ENCODE results near the gene DPH6.
"Not testable (repeated sequence)": the region's sequence is repeated elsewhere in the genome, so short reads cannot be mapped to it uniquely, and the experiment has no call there.

The DPH6 gene

DNA sequence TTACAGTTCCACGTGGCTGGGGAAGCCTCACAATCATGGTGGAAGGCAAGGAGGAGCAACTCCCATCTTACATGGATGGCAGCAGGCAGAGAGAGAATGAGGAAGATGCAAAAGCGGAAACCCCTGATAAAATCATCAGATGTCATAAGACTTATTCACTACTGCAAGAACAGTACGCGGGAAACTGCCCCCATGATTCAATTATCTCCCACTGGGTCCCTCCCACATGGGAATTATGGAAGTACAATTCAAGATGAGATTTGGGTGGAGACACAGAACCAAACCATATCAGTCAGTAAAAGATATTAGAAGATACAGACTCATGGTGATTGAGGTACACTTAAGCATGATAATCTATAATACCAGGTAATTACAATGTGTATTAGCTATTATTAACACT is 217.1 kb downstream of the DPH6 start:
- not testable (repeated sequence) for H3K27ac ChIP-seq (ENCODE audit: low read depth, low read length); H3K4me1 ChIP-seq (ENCODE audit: control insufficient read depth in 1 of 2, insufficient read depth in 2 of 2, low read length in 2 of 2); H3K36me3 ChIP-seq (ENCODE audit: control insufficient read depth in 1 of 2, insufficient read depth in 2 of 2, low read length in 2 of 2); H3K9ac ChIP-seq (ENCODE audit: low read depth in 1 of 2, low read length in 2 of 2); H3K27me3 ChIP-seq (ENCODE audit: control insufficient read depth in 1 of 2, insufficient read depth in 2 of 2, low read length in 2 of 2); H3K4me3 ChIP-seq (ENCODE audit: low read depth in 1 of 2, low read length in 2 of 2); H3K9me3 ChIP-seq (ENCODE audit: control insufficient read depth in 1 of 2, low read length in 2 of 2)

DNA sequence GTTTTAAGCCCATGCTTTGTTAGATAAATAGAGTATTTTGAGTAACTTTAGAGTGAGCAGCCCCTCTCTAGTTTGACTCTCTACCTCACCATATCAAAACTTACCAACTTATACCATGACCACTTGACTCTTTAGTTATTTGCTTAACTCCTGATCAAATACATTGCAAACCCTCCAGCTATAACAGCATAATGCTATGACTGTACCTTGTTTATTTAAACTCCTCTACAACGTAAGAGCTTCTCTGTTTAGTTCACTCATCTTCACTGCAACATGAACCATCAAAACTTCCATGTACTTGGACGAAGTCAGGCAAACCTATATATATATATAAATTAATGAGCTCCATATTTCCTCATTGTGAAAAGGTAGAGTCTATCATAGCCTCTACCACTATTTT is 218.2 kb downstream of the DPH6 start:
- Histone ChIP-seq H3K9ac (ENCODE audit: low read depth in 1 of 2, low read length in 2 of 2) (no peak overlapping the region), H3K4me3 (ENCODE audit: low read depth in 1 of 2, low read length in 2 of 2) (no peak overlapping the region), H3K36me3 (ENCODE audit: control insufficient read depth in 1 of 2, insufficient read depth in 2 of 2, low read length in 2 of 2) (no peaks in the 10 kb centered on the region), H3K27me3 (ENCODE audit: control insufficient read depth in 1 of 2, insufficient read depth in 2 of 2, low read length in 2 of 2) (no peaks in the 10 kb centered on the region), H3K9me3 (ENCODE audit: control insufficient read depth in 1 of 2, low read length in 2 of 2) (no peaks in the 10 kb centered on the region), H3K4me1 (ENCODE audit: control insufficient read depth in 1 of 2, insufficient read depth in 2 of 2, low read length in 2 of 2) (no peaks in the 10 kb centered on the region), H3K27ac (ENCODE audit: low read depth, low read length) (no peak overlapping the region)

DNA sequence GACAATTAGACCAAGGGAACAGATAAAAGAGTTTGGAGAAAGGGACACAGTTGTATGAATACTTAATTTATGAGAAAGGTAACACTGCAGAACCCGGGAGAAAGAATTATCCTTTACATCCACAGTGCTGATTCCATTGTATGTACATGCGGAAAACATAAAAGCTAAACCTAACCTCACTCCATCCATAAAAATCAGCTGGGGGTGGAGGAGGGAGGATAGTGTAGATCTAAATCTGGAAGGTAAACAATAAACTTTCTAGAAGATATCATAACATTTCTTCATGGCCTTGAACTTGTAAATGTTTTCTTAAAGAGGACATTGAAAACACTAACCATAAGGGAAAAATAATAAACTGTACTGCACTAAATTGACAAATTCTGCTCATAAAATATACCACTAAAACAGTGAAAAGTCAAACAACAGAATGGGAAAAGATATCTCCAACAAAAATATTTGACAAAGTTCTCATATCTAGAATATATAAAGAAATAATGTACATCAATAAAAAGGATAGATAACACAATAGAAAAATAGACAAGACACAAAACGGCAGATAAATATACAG is 220.5 kb downstream of the DPH6 start:
- no peaks in the 10 kb centered on the region for H3K27me3 ChIP-seq (ENCODE audit: control insufficient read depth in 1 of 2, insufficient read depth in 2 of 2, low read length in 2 of 2)

DNA sequence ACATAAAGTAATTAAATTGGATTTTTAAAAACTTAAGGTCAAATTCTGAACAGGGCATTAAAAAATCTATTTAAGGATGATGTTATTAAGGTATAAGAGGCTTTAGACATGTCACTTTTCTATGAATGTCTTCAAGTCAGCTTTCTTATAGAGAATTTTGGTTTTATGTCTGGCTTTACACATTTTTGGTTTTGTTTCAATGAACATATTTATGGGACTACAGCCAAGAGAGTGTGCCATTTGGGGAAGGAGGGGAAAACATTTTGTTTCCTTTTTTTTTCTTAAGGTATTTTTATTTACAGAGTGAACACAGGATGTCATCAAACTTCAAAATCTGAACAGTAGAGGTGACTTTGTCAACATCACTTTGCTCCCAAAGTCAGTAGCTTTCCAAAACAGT is 222.8 kb downstream of the DPH6 start:
- Histone ChIP-seq H3K4me3 (ENCODE audit: low read depth in 1 of 2, low read length in 2 of 2) (no peak overlapping the region), H3K27me3 (ENCODE audit: control insufficient read depth in 1 of 2, insufficient read depth in 2 of 2, low read length in 2 of 2) (no peaks in the 10 kb centered on the region), H3K9me3 (ENCODE audit: control insufficient read depth in 1 of 2, low read length in 2 of 2) (no peaks in the 10 kb centered on the region), H3K36me3 (ENCODE audit: control insufficient read depth in 1 of 2, insufficient read depth in 2 of 2, low read length in 2 of 2) (no peaks in the 10 kb centered on the region), H3K4me1 (ENCODE audit: control insufficient read depth in 1 of 2, insufficient read depth in 2 of 2, low read length in 2 of 2) (no peaks in the 10 kb centered on the region), H3K27ac (ENCODE audit: low read depth, low read length) (no peak overlapping the region), H3K9ac (ENCODE audit: low read depth in 1 of 2, low read length in 2 of 2) (no peak overlapping the region)

More for the DNA sequence above, 220.5 kb downstream of the DPH6 start:
- no peaks in the 10 kb centered on the region for H3K4me1 ChIP-seq (ENCODE audit: control insufficient read depth in 1 of 2, insufficient read depth in 2 of 2, low read length in 2 of 2)
- no peaks in the 10 kb centered on the region for H3K9me3 ChIP-seq (ENCODE audit: control insufficient read depth in 1 of 2, low read length in 2 of 2)
- no peak overlapping the region for H3K4me3 ChIP-seq (ENCODE audit: low read depth in 1 of 2, low read length in 2 of 2)
- no peak overlapping the region for H3K9ac ChIP-seq (ENCODE audit: low read depth in 1 of 2, low read length in 2 of 2)
- no peaks in the 10 kb centered on the region for H3K36me3 ChIP-seq (ENCODE audit: control insufficient read depth in 1 of 2, insufficient read depth in 2 of 2, low read length in 2 of 2)
- H3K27ac ChIP-seq (ENCODE audit: low read depth, low read length) = no peak overlapping the region

DNA sequence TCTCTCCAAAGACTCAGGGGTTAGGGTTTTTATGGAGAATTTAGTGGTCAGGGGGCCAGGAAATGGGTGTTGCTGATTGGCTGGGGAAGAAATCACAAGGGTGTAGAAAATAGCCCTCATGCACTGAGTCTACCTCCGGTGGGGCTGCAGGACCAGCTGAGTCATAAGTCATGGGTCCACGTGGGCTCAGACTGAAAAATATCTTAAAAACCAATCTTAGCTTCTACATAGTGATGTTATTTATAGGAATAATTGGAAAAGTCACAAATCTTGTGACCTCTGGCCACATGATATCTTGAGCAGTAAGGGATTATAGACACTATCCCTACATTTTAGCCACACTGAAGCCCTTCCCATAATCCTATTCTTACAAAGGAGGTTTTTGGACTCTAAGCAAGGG is 224.0 kb downstream of the DPH6 start:
- H3K27me3 ChIP-seq (ENCODE audit: control insufficient read depth in 1 of 2, insufficient read depth in 2 of 2, low read length in 2 of 2) = no peaks in the 10 kb centered on the region
- no peaks in the 10 kb centered on the region for H3K9me3 ChIP-seq (ENCODE audit: control insufficient read depth in 1 of 2, low read length in 2 of 2)
- no peaks in the 10 kb centered on the region for H3K4me1 ChIP-seq (ENCODE audit: control insufficient read depth in 1 of 2, insufficient read depth in 2 of 2, low read length in 2 of 2)
- H3K9ac ChIP-seq (ENCODE audit: low read depth in 1 of 2, low read length in 2 of 2) = no peak overlapping the region
- H3K27ac ChIP-seq (ENCODE audit: low read depth, low read length) = no peak overlapping the region
- H3K4me3 ChIP-seq (ENCODE audit: low read depth in 1 of 2, low read length in 2 of 2) = no peak overlapping the region
- no peaks in the 10 kb centered on the region for H3K36me3 ChIP-seq (ENCODE audit: control insufficient read depth in 1 of 2, insufficient read depth in 2 of 2, low read length in 2 of 2)

DNA sequence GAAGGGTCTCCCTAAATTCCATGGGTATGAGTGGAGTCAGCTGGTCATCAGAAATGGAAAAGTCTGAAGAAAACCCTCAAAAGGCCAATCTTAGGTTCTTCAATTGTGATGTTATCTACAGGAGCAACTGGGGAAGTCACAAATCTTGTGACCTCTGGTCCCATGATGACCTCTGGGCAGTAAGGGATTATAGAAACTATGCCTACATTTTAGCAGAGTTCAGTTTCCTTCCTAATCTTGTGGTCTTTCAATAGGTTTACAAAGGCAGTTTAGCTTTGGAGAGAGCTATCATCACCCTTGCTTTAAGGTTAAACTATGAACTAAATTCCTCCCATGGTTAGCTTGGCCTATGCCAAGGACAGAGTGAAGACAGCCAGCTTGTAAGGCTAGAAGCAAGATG is 225.1 kb downstream of the DPH6 start:
- Histone ChIP-seq H3K4me1 (ENCODE audit: control insufficient read depth in 1 of 2, insufficient read depth in 2 of 2, low read length in 2 of 2) (no peaks in the 10 kb centered on the region), H3K27me3 (ENCODE audit: control insufficient read depth in 1 of 2, insufficient read depth in 2 of 2, low read length in 2 of 2) (no peaks in the 10 kb centered on the region), H3K9ac (ENCODE audit: low read depth in 1 of 2, low read length in 2 of 2) (no peak overlapping the region), H3K9me3 (ENCODE audit: control insufficient read depth in 1 of 2, low read length in 2 of 2) (no peaks in the 10 kb centered on the region), H3K27ac (ENCODE audit: low read depth, low read length) (no peak overlapping the region), H3K4me3 (ENCODE audit: low read depth in 1 of 2, low read length in 2 of 2) (no peak overlapping the region), H3K36me3 (ENCODE audit: control insufficient read depth in 1 of 2, insufficient read depth in 2 of 2, low read length in 2 of 2) (no peaks in the 10 kb centered on the region)
